OCI-LY3 (cell line): ENCODE data around the gene CD84.

Experiments used
- H2AFZ ChIP-seq: fragments of 200-600, 300-600 bp; shearing (Covaris generic); 2 replicates; pipeline ENCODE4 v1.6.0; 2014; ENCODE audit warnings: antibody characterized with exemption, low read depth, low read length
- H3K27ac ChIP-seq: fragments of 200-600, 300-600 bp; sonication (generic); 2 replicates; pipeline ENCODE4 v1.5.1; 2014; ENCODE audit warnings: mild to moderate bottlenecking, low read length, moderate library complexity, mixed read lengths
- H3K27me3 ChIP-seq: fragments of 200-600, 300-600 bp; sonication (generic); 2 replicates; pipeline ENCODE4 v1.6.1; 2014; ENCODE audit warnings: low read depth, low read length, mixed read lengths
- H3K36me3 ChIP-seq: fragments of 200-600, 300-600 bp; sonication (generic); replicated peaks from 2 replicates; pipeline ENCODE3; 2014; ENCODE audit warnings: low read depth, low read length, mixed read lengths
- H3K4me1 ChIP-seq: fragments of 300-600, 200-600 bp; sonication (generic); 2 replicates; pipeline ENCODE4 v1.6.1; 2014; ENCODE audit warnings: low read length, mixed read lengths
- H3K4me2 ChIP-seq: fragments of 200-600, 300-600 bp; sonication (generic); 2 replicates; pipeline ENCODE4 v1.6.1; 2014; ENCODE audit warnings: low read length, mixed read lengths
- H3K4me3 ChIP-seq: fragments of 300-600, 200-600 bp; sonication (generic); 2 replicates; pipeline ENCODE4 v1.5.1; 2014; ENCODE audit warnings: antibody characterized with exemption, mild to moderate bottlenecking, low read length, moderate library complexity
- H3K79me2 ChIP-seq: fragments of 300-600, 200-600 bp; shearing (Covaris generic); 2 replicates; pipeline ENCODE4 v1.6.1; 2014; ENCODE audit warnings: mild to moderate bottlenecking, low read length, mixed read lengths
- H3K9ac ChIP-seq: fragments of 300-600, 200-600 bp; shearing (Covaris generic); 2 replicates; pipeline ENCODE4 v1.6.0; 2014; ENCODE audit warnings: mild to moderate bottlenecking, low read length, moderate library complexity
- H3K9me3 ChIP-seq: fragments of 200-600, 300-600 bp; shearing (Covaris generic); 2 replicates; pipeline ENCODE4 v1.6.1; 2014; ENCODE audit warnings: low read length, mixed read lengths; ENCODE audit not compliant: insufficient read depth
- H4K20me1 ChIP-seq: fragments of 200-600, 300-600 bp; sonication (generic); 2 replicates; pipeline ENCODE4 v1.6.1; 2016; ENCODE audit warnings: low read length, mixed read lengths; ENCODE audit not compliant: insufficient read depth
- EZH2phosphoT487 ChIP-seq: fragments of 200-600 bp; shearing (Covaris generic); IDR thresholded peaks from 2 replicates; pipeline ENCODE4 v1.6.1; 2018; ENCODE audit warnings: antibody characterized with exemption, mixed run types, low read depth
- TF ChIP-seq, protein P1 (sequence below): fragments of 200-600, 300-600 bp; sonication (generic); IDR thresholded peaks from 2 replicates; pipeline ENCODE4 v1.5.1; 2014; ENCODE audit warnings: antibody characterized with exemption, low read length, low read depth

The CD84 gene

GRCh38 chr1:160581961-160582360 is 2.7 kb upstream of the CD84 start:
- Histone ChIP-seq H3K9ac (no peak overlapping the region), H3K79me2 (no peaks in the 10 kb centered on the region), H3K36me3 (no peaks in the 10 kb centered on the region), H3K27me3 (no peaks in the 10 kb centered on the region), H2AFZ (no peak overlapping the region), H3K4me2 (no peak overlapping the region), H3K4me3 (no peak overlapping the region), H3K4me1 (peaks cover 17% of the 10 kb centered on the region), H4K20me1 (no peaks in the 10 kb centered on the region), H3K9me3 (no peaks in the 10 kb centered on the region), H3K27ac (no peak overlapping the region)
- TF ChIP-seq, protein P1, sequence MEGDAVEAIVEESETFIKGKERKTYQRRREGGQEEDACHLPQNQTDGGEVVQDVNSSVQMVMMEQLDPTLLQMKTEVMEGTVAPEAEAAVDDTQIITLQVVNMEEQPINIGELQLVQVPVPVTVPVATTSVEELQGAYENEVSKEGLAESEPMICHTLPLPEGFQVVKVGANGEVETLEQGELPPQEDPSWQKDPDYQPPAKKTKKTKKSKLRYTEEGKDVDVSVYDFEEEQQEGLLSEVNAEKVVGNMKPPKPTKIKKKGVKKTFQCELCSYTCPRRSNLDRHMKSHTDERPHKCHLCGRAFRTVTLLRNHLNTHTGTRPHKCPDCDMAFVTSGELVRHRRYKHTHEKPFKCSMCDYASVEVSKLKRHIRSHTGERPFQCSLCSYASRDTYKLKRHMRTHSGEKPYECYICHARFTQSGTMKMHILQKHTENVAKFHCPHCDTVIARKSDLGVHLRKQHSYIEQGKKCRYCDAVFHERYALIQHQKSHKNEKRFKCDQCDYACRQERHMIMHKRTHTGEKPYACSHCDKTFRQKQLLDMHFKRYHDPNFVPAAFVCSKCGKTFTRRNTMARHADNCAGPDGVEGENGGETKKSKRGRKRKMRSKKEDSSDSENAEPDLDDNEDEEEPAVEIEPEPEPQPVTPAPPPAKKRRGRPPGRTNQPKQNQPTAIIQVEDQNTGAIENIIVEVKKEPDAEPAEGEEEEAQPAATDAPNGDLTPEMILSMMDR: no peak
- TF ChIP-seq EZH2phosphoT487: no peak

- H3K4me1 ChIP-seq: peaks cover 17% of the 10 kb centered on the region
- no peak overlapping the region for H3K4me2 ChIP-seq
- H2AFZ ChIP-seq: no peak overlapping the region
- no peak overlapping the region for H3K4me3 ChIP-seq
- no peak overlapping the region for H3K9ac ChIP-seq
- no peaks in the 10 kb centered on the region for H3K36me3 ChIP-seq
- no peaks in the 10 kb centered on the region for H3K79me2 ChIP-seq
- no peak for TF ChIP-seq EZH2phosphoT487
- TF ChIP-seq, protein P1: no peak
- H3K9me3 ChIP-seq: no peaks in the 10 kb centered on the region
- H3K27ac ChIP-seq: no peak overlapping the region
- no peaks in the 10 kb centered on the region for H3K27me3 ChIP-seq
- H4K20me1 ChIP-seq: no peaks in the 10 kb centered on the region
Measured at GRCh38 chr1:160580221-160580812, 1.0 kb upstream of the CD84 start.

DNA sequence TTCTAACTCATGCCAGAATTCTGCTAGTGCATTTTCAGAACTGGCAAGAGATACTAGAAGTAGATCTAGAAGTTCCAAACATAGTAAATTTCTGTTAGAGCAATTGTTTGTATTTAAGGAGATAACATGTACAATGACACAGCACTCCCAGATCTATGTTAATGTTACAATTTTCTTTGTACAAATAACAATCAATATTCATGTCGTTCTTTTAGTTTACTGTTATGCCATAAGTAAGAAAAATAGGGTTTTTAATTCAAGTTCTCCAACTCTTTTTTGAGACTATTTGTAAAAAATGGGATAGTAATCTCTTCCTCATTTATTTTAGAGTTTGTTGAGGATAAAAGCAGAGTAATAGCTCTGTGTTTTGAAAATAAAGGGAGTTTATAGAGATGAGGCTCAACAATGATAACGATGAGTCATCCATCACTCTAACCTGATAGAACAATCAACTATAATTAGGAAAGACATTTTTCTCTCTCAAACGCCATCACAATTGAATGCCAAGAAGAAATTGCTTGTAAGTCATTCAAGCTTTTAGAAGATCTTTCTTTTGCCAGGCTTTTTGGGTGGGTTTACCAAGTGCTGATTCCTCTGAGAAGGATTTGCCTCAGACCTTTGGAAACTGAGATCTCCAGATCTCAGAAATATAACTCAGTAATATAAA is 638 bp downstream of the CD84 start:
- peaks cover 17% of the 10 kb centered on the region for H3K4me1 ChIP-seq

DNA sequence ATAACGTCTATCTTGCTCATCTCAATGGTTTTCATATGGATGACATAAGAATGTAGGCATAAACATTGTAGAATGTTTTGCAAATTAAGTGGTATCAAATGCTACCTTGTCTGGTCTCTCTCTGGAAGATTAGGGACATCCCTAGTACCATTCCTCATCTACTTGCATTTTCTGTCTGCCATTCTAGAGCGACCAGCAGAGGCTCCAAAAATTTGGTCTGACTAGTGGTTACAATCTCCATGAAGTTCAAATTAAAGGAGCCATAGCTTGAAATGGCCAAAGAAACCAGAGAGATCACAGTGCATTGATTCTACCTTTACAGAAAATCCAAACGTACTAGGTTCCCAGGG is 1.1 kb downstream of the CD84 start:
- Histone ChIP-seq H3K27ac (no peak overlapping the region), H4K20me1 (no peaks in the 10 kb centered on the region), H3K9me3 (no peaks in the 10 kb centered on the region), H3K4me1 (peaks cover 17% of the 10 kb centered on the region), H3K27me3 (no peaks in the 10 kb centered on the region), H3K36me3 (no peaks in the 10 kb centered on the region), H3K4me2 (no peak overlapping the region), H3K9ac (no peak overlapping the region), H3K79me2 (no peaks in the 10 kb centered on the region), H3K4me3 (no peak overlapping the region), H2AFZ (no peak overlapping the region)
- TF ChIP-seq, protein P1: no peak
- TF ChIP-seq EZH2phosphoT487: no peak

More for the DNA sequence above, 638 bp downstream of the CD84 start:
- peak overlapping the region; percentile 57; the same call in 1 of the 2 replicates for H3K4me3 ChIP-seq
- no peaks in the 10 kb centered on the region for H3K9me3 ChIP-seq
- no peaks in the 10 kb centered on the region for H3K79me2 ChIP-seq
- no peaks in the 10 kb centered on the region for H4K20me1 ChIP-seq
- H3K27me3 ChIP-seq: no peaks in the 10 kb centered on the region
- peak overlapping the region; percentile 36; the same call in 1 of the 2 replicates for H3K9ac ChIP-seq
- no peak for TF ChIP-seq EZH2phosphoT487
- TF ChIP-seq, protein P1: no peak
- peak overlapping the region; percentile 63 for H3K4me2 ChIP-seq
- H3K27ac ChIP-seq: peak overlapping the region; percentile 10; the same call in 1 of the 2 replicates
- H2AFZ ChIP-seq: peak overlapping the region; percentile 82
- no peaks in the 10 kb centered on the region for H3K36me3 ChIP-seq
